GM19025 (cell line): Measurements from ENCODE around the gene PRRX1.

Experiments used
- ATAC-seq: cut with Tn5 transposase; IDR thresholded peaks from one replicate; pipeline ENCODE4 v1.9.1; 2021; ENCODE audit warnings: mild to moderate bottlenecking, low read depth, moderate library complexity; ENCODE audit not compliant: unreplicated experiment

Gene PRRX1

DNA sequence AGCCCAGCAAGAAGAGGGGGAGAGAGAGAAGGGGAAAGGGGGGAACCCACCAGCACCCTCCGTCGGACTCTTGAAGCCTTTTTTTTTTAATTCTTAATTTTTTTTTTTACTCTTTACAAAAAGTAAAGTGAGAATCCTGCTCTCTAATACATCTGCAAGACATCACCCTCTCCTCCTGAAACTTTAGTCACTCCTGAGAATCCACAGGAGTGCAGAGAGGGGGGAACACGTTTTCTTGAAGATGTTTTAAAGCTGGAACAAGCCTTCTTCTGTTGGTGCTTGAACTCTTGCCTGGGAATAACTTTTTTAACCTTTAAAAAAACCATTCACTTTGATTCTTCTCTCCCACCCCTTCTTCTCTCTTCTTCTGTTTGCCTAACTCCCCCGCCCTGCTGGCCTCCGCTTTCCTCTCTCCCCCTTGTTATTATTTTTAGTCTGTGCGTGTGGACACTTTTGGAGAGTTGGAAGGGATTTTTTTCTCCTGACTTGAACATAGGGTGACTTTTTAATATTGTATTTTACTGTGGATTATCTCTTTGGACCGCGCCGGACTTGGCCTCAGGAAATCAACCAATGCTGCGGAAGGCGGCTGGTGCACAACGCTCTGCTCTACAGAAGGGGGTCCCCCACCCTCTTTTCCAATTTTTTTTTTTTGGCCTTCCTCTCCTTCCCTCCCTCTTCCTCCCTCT is 383 bp upstream of the PRRX1 start:
- no peak for ATAC-seq

DNA sequence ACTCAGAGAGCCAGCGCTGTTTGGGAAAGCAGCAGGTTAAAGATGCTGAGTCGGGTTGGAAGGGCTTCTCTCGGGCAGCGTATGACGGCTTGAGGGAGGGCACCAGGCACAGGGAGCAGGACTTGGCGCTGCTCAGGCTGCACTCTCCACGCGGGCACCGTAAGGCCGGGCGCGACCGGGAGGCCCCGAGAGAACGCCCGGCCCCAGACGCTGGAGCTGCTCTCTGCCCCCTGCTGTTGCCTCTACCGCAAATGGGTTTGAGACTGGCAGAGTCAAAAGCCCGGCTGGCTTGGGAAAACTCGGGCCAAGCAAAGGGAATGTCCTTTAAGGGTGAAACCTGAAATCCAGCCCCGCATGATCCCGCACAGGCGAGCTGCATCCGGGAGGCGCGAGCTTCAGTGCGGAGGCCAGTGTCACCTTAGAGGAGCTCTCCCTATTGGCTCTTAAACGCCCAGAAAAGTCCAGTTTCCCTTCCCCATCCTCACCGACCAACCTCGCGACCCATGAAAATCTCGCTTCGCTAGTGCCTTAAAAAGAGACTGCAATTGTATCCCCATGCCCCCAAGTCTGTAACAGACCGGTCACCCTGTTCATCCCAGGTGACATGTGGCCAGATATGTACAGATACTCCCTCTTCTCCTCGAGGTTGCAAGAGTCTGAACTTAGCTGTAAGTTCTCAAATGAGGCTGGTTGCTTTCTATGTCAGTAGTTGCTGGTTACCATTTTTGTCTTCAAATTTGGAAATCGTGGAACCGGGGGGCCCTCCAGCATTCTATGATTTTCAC is 1.1 kb downstream of the PRRX1 start:
- ATAC-seq: no peak

DNA sequence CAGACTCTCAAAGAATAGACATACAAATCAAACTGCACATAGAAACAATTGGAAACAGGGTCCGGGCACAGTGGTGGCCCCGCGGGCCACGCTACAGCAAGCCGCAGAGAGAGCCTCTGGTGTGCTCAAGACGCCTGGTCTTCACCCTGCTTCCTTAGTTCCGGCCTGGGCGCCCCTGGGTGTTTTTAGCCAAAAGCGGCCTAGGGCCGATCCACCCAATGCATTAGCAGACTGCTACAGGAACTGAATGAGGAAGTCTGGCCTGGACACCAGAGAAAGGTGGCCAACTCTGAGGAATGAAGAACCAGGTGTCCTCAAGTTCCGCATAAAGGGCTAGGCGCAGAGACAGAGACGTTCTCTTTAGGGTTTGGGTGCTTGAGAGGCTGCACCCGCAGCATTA is 1.7 kb downstream of the PRRX1 start:
- ATAC-seq: no peak

DNA sequence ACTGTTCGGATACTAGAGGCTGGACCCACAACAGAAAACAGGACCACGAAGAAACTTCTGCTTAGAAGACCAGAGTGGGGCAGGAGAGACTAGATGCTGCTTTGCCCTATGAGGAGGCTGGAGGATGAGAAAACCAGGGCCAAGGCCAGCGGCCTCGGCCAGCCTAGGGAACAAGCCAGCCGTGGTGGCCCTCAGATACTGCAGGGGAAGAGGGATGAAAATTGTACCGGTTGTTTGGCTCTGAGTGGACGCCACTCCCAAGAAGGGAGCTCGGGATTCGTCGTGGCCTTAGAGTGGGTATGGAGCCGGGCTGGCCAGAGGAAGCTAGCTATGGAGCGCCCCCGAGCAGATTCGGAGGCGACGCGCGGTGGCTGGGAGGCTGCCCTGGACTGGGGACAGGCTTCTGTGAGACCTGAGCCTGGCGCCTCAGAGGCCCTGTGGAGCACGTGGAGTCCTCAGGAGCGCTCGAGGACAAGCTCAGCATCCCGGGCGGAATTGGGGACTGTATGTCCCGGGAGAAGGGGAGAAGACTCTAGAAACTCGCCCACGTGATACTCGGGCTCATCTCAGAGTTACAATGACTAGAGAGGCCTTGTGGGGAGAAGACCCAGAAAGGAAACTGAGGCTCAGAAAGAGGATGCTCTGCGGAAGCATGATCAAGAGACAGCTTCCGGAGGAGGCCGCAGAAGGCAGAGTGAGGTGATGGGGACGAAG is 2.8 kb downstream of the PRRX1 start:
- no peak for ATAC-seq

DNA sequence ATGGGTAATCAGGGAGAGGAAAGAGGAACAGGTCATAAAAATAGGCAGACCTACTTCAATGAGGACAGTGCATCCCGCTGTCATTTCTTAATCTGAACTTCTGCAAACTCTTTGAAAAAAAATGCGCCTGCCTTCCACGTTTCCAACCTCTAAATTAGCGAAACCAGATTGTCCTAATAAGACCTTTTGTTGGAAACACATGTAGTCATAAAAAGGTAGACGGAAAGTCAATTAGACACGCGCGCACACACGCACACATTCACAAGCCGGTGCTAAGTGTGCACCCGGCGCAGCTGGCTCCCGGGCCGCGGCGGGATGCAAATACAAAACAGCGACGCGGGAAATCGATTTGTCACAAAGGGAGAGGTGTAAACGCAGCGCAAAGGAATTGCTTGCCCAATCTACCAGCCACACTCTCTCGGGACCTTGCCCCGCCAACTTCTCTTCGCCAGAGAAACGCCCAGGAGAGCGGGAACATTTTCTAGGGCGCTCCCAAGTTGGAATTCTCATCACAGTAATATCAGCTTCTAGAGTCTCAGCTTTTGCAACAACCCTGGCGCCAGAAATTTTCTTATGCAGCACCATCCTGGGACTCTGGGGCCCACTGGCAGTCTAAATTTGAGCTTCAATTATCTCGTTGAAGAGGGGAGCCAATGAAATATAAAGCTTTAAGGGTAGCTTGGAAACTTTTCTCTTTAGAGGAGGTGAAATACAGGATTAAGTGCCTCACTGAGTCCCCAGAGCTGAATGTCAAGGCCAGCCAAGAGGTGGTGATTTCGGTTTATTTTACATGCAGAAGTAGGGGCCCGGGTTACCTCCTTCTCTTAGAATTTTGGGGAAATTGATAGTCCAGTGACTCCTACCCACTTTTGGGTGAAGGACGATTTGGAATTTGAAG is 4.5 kb downstream of the PRRX1 start:
- no peak for ATAC-seq

DNA sequence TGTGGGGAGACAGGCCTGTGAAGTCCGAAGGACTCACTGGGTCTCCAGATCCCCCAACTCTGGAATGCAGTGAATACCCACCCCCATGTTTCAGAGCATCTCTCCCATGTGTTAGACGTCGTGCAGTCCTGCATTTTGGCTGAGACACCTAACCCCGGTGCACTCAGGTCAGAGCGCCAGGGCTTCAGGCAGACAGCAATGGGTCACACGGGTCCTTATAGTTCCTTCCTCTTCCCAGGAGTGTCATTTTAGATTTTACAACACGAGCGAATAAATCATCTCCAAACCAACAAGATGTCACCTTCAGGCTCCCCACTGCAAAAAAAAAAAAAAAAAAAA is 5.1 kb downstream of the PRRX1 start:
- no peak for ATAC-seq

DNA sequence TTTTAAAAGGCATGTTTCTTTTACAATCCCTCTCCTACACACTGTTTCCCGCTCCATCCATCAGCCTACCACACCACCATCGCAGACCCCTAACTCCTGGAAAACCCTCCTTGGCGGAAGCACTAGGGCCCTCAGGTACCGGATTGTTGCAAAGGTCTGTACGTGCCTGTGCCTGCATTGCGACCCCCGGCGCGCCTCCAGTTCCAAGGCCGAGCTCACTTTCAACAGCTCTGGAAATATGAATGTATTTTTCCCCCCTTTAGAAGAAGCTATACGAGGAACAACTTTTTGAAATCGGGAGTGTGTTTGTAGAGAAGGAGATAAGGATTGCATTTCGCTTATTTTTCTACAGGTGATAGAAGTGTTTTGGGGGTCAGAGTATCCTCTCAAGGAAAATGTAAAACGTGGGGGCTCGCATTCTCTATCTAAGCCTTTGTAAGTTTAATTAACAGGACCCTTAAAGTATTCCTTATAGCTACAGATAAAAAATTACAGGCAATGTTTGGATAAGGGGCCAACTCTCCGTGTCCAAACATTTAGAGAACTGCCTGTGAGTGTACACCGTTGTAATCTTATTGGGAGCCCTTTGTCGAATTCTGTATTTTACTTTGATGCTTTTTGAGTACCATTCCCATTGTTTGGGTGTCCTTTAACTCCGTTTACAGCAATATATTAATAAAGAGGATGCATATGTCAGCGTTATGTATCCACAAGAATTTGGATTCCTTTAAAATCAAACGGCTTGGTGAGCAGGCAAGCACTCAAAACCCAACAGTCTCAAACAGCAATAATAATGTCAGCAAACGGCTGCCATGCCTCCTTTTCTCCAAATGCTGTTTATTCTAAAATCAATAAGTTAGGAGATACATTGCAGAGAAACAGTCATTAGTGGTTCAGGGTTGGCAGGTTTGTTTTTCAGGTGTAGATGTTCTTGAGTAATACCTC is 5.9 kb downstream of the PRRX1 start:
- no peak for ATAC-seq

DNA sequence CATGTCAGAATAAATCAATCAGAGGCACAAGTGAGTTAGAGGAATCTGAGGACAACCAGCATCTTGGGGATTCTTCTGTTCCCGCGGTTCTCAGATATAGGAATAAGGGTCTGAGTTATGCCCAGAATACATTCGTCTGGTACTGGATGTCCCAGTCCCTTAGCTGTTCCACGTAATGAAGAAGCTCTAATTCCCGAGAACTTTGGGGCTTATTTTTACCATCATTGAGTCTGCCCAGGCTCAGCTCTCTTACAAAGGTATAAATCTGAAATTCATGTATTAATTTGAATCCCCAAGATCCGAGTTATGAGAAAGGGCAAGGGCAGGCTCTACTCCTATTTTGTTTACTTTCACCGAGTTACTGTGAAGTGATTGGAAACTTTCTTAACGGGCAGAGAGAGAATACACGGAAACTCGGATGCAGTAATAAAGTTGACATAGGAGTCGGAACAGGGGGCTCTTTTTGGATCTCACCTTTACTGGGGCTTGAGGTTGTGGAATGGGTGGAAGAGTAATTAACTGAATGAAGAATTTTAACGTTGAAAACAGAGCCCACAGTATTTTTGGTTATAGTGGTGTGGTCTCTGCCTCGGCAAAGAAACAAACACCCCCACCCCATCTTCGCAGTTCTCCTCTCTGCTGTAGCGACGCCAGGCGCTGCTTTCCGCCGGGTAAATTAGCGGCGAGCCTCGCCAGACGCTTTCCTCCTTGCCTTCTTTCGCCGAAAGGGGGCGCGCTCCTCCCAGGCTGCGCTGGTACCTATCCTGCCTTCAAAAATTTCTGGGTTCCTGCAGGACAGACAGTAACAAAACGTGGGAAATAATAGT is 7.1 kb downstream of the PRRX1 start:
- ATAC-seq: no peak

DNA sequence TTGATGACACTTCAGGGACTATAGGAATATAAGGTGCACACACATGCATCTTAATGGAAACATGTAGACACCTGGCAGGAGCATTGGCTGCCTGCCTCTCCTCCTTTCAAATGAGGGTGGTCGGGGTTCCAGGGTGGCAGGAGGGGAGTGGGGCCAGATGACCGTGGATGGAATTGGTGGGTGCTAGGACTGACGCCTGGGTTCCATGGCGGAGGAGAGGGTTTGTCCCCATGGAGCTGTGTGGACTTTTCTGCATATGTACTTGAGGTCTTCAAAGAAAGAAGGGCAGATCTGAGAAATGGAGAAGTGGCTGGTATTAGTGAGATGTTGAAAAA is 7.7 kb downstream of the PRRX1 start:
- no peak for ATAC-seq

DNA sequence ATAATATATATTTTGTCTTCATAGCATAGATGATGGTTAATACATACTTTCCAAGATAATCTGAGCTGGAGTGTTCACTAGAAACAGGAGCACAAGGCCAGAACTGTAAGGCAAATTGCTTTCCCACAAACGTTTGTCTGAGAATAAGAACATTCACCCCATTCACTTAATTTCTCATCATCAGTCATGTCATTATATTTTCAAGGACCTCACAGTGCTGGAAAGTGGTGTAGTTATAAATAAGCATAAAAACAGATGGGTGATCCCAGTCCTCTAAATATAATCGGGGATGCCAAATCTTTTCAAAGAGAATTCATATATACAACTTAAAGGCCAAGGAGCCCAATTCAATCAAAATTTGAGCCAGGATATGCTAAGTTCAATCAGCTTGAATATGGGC is 8.4 kb downstream of the PRRX1 start:
- no peak for ATAC-seq

DNA sequence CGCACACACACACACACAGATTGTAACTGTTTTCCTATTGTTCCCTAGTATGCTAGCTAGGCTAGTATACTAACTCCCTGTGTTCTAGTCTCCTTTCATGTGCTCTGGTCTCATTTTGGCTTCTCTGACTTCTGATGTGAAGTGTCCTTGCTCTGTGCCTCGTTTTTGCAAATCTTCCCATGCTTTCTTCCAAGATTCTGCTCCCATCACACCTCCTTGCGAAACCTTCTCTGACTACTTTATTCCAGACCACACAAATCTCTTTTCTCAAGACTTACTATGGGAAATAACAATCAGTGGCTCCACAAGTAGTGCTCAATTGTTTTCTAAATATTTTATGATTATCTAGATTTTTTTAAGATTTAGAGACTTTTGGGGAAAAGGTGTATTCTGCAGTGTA is 10.3 kb downstream of the PRRX1 start:
- ATAC-seq: no peak

DNA sequence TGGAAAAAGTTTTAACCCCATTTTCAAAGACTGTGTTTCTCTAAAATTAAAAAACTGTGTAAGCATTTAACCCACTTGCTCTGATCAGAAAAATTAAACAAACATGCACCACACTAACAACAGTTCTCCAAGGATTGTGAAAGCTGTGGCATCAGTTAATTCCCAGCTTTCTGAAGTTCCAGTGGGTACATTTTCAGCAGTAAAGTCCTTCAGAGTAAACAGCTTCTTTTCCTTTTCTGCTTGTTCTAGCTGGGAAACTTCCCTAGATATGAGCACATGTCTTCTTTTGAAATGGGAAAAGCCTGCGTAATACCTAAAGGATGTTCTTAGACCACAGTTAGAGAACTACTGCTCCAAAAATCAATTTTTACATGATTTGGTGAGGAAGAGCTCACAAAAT is 11.1 kb downstream of the PRRX1 start:
- no peak for ATAC-seq

DNA sequence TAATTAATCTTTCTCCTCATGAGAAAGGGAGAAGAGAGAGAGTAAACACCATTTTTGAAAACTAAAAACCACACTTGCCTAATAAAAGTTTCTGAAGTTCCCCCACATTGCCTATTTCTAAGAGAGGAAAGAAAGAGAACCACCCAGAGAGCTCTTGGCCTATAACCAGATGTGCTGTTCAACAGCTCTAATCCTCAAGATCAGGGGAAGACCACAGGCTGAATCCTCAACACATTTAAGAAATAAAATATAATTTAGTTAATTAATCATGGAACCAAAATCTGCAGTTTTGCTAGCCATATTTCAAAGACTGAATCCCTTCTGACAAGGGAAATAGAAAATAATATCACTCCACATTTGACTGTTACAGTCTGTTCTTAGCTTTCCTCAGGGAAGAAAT is 11.9 kb downstream of the PRRX1 start:
- no peak for ATAC-seq

DNA sequence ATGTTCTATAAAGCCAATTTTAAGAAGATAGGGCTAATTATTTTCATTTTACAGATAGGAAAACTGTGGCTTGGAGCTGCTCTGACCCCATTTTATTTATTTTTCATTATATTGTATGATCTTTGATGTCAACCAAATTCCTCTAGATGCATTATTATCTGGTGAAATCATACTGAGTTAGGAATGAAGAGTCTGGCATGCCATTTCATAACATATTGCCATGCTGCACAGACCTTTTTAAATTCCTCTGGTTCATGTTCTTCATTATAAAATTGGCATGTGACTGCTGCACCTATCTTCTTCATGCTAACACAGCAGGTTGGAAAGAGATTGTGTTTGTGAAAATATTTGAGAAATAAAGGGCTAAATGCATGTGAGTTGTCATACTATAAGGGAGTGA is 12.7 kb downstream of the PRRX1 start:
- no peak for ATAC-seq

DNA sequence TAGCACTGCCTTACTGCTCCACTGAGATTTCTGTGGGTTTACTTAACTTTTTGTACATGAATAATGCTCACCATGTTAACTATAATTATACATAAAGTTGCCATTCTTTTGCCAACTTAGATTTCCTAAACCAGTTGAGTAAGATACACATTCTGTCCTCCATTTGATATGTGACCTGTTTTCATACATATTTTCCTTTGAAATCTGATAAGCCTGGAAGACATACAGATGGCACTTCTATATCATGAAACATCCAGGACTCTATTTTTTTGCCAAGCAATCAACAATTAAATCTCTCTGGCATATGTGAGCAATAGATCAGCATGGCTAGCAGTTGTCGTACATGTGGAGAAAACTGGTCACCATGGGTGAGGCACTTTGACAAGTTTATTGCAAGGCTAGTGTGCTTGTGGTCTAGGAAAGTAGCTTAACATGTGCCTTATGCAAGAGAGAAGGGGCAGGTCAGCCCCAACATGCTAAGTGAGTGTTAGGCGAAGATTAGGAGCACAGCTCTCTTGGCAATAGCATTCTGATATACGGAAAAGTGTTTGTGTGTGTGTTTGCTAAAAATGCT is 14.2 kb downstream of the PRRX1 start:
- no peak for ATAC-seq

DNA sequence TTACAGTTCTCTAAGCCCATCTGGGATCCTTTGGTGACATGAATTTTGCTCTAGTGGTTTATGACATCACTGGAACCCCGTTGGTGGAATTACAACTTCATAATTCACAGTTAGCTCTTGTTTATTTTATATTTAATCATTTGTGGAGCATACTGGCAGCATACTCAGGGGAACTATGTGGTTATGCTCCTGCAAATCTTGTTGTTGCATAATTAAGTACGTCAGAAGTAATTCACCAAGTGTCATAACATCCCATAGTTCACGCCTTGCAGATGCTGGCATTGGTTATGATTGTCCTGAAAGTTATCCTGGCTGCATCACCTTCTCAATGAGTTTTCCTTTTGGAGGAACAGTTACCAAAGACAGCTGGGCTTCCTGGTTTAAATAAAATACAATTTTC is 16.5 kb downstream of the PRRX1 start:
- no peak for ATAC-seq

DNA sequence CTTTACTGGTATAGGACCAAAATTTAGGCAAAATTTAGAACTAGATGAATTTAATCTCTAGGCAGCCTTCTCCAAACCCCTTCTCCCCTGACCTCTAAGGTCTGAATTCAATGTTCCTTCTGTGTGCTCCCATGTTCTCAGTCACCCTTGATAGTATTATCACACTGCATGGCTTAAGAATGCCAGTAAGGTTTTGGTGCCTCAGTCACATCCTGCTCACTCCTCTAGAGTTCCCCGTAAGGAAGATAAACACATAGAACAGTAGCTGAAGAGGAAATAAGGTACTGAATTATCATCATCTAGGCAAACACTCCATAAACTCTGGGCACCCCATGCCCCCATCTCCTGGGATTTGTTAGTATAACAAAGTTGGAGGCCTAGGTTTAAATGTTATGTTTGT is 18.2 kb downstream of the PRRX1 start:
- no peak for ATAC-seq

DNA sequence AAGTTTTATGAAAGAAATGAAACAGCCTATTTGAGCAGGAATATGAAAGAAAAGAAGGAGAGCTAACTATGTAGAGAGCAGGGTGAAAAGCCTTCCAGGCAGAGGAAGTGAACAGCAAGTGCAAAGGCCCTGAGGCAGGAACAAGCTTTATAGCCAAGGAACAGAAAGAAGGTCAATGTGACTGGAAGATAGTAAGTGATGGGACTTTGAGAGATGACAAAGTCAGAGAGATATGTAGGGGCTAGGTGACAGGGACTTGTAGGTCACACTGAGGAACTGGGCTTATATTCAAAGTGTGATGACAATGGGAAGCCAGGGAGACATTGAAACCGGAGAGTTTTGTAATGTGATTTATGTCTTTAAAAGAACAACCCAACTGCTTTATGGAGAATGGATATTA is 18.9 kb downstream of the PRRX1 start:
- no peak for ATAC-seq

DNA sequence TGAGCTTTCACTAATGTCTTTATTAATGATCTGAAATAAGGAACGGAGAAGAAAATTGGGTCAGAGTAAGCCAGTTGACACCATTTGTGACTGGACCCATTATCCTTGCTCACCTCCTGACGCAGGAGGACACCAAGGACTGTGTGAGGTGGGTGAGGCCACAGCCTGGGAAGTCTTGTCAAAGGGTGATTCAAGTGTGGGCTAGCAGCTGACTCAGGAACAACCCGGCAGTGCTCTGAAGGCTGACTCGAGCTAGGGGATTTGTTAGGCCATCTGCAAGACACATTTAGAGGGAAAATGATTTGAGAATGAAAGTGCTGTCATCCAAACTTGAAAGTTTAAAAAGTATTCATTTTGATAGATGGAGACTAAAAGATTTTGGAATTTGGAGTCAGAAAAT is 21.2 kb downstream of the PRRX1 start:
- no peak for ATAC-seq
